GM18505 (cell line): ENCODE measurements around the gene KCTD19.
"Not testable (repeated sequence)": the region's sequence is repeated elsewhere in the genome, so short reads cannot be mapped to it uniquely, and the experiment has no call there.

Experiments
- ATAC-seq: cut with Tn5 transposase; IDR thresholded peaks from one replicate; pipeline ENCODE4 v1.9.1; 2021; ENCODE audit not compliant: unreplicated experiment
- POLR2A ChIP-seq: IDR thresholded peaks from 4 replicates; pipeline ENCODE4 v1.6.1; 2011; ENCODE audit warnings: borderline replicate concordance; ENCODE audit not compliant: insufficient read depth, insufficient read length; ENCODE audit errors: extremely low read depth

The KCTD19 gene

GRCh38 chr16:67326472-67327309 is at the start of gene KCTD19, which contains the start of gene LRRC36:
Gene KCTD19 (minus strand): TSS chr16:67326741. CDS start chr16:67326707, 34 bp downstream.
Gene LRRC36 (plus strand): TSS chr16:67326815. CDS start chr16:67326863, 48 bp downstream.
- no peak for ATAC-seq
- peak; percentile 33 for TF ChIP-seq POLR2A

GRCh38 chr16:67376012-67376411 is 49.5 kb upstream of the KCTD19 start:
- not testable (repeated sequence) for ATAC-seq

GRCh38 chr16:67372664-67373063 is 46.1 kb upstream of the KCTD19 start:
- ATAC-seq, result no peak
- no peak for TF ChIP-seq POLR2A

- ATAC-seq, result no peak
- no peak for TF ChIP-seq POLR2A
These were observed 44.1 kb upstream of the KCTD19 start for GRCh38 chr16:67370661-67371060.

GRCh38 chr16:67364600-67365235 is 38.2 kb upstream of the KCTD19 start:
- TF ChIP-seq POLR2A, result no peak
- no peak for ATAC-seq

- no peak for TF ChIP-seq POLR2A
- ATAC-seq, result no peak
These were observed 34.5 kb upstream of the KCTD19 start for GRCh38 chr16:67361038-67361437.

- not testable (repeated sequence) for ATAC-seq
These were observed 33.2 kb upstream of the KCTD19 start for GRCh38 chr16:67359540-67360269.

GRCh38 chr16:67357561-67357960 is 31.0 kb upstream of the KCTD19 start:
- no peak for TF ChIP-seq POLR2A
- ATAC-seq, result no peak

- TF ChIP-seq POLR2A, result no peak
- no peak for ATAC-seq
These were observed 29.9 kb upstream of the KCTD19 start for GRCh38 chr16:67356396-67356795.

- ATAC-seq, result not testable (repeated sequence)
These were observed 25.9 kb upstream of the KCTD19 start for GRCh38 chr16:67352463-67352862.

- TF ChIP-seq POLR2A, result no peak
- no peak for ATAC-seq
These were observed 23.8 kb upstream of the KCTD19 start for GRCh38 chr16:67350324-67350723.

GRCh38 chr16:67349172-67349571 is 22.6 kb upstream of the KCTD19 start:
- no peak for TF ChIP-seq POLR2A
- ATAC-seq, result no peak

GRCh38 chr16:67346341-67346740 is 19.8 kb upstream of the KCTD19 start:
- TF ChIP-seq POLR2A, result no peak
- no peak for ATAC-seq

GRCh38 chr16:67345401-67345800 is 18.9 kb upstream of the KCTD19 start:
- ATAC-seq, result no peak
- TF ChIP-seq POLR2A, result no peak
